GM12878 (cell line): ENCODE data around the gene OSBPL5. TPM values are rescaled to one million over a fixed set of nuclear protein-coding genes. Genes with fewer than 3 reads are reported as not detected.

ENCODE experiments used
- ATAC-seq: fragments of 200-7000 bp; cut with Tn5 transposase; 3 replicates; pipeline ENCODE4 v1.9.1; 2020; ENCODE audit warnings: mild to moderate bottlenecking, moderate library complexity
- BruUV-seq: library from RNA; stranded (reverse); fragments of 400-500 nt; replicated peaks from 2 replicates; lab custom pipeline; 2021; lab: Mats Ljungman, UMichigan
- CTCF ChIA-PET: fragments of 300-600 bp; sonication (Branson Sonifier 250); formaldehyde crosslinking; extraction: SDS; loops from one replicate; lab custom pipeline; 2021; ENCODE audit warnings: inconsistent platforms; lab: Yijun Ruan, JAX
- POLR2A ChIA-PET: fragments of 350-600 bp; formaldehyde crosslinking; extraction: SDS; loops from one replicate; lab custom pipeline; 2021; ENCODE audit warnings: inconsistent platforms; lab: Charles Lee
- RAD21 ChIA-PET: fragments of 300-600 bp; sonication (Branson Sonifier 250); formaldehyde crosslinking; loops from one replicate; lab custom pipeline; 2023; ENCODE audit warnings: antibody characterized with exemption; ENCODE audit not compliant: unreplicated experiment; lab: Charles Lee
- SMC1A ChIA-PET: fragments of 300-600 bp; sonication (Branson Sonifier 250); formaldehyde crosslinking; loops from one replicate; lab custom pipeline; 2023; ENCODE audit not compliant: unreplicated experiment, uncharacterized antibody; lab: Charles Lee
- DNase-seq: peaks from one replicate; pipeline ENCODE4 v3.0.0-alpha.2; 2011; ENCODE audit warnings: low read depth, low spot score
- FAIRE-seq: peaks from 3 replicates; lab custom pipeline; 2011; peaks lifted over from hg19 to GRCh38; lab: Jason Lieb, UNC
- H2AFZ ChIP-seq: 2 replicates; pipeline ENCODE4 v1.6.0; 2011; ENCODE audit warnings: low read depth, low read length, control low read depth; ENCODE audit not compliant: control insufficient read depth
- H3K27ac ChIP-seq: 2 replicates; pipeline ENCODE4 v1.5.1; 2011; ENCODE audit warnings: control low read depth; ENCODE audit not compliant: control insufficient read depth, insufficient read depth
- H3K27me3 ChIP-seq, 2 experiments: replicated peaks in 1 of 2; 2 replicates each; pipeline versions ENCODE4 v1.6.0 to v1.6.1; 2011; ENCODE audit warnings: low read length in 1 of 2; ENCODE audit not compliant: control insufficient read depth in 2 of 2, insufficient read depth in 2 of 2
- H3K36me3 ChIP-seq, 2 experiments: 2 replicates each; pipeline ENCODE4 v1.5.1; 2011; ENCODE audit warnings: low read length in 1 of 2; ENCODE audit not compliant: control insufficient read depth in 2 of 2, insufficient read depth in 2 of 2
- H3K4me1 ChIP-seq: 2 replicates; pipeline ENCODE4 v1.6.1; 2011; ENCODE audit warnings: mild to moderate bottlenecking, low read length, moderate library complexity, mixed read lengths; ENCODE audit not compliant: control insufficient read depth, insufficient read depth
- H3K4me2 ChIP-seq: 2 replicates; pipeline ENCODE4 v1.6.0; 2011; ENCODE audit warnings: control low read depth; ENCODE audit not compliant: control insufficient read depth, insufficient read depth
- H3K4me3 ChIP-seq: fragments of 200-600 bp; sonication (generic); 2 replicates; pipeline ENCODE4 v1.5.1; 2016
- H3K79me2 ChIP-seq: 2 replicates; pipeline ENCODE4 v1.6.0; 2011; ENCODE audit warnings: low read length; ENCODE audit not compliant: control insufficient read depth, insufficient read depth
- H3K9ac ChIP-seq: 2 replicates; pipeline ENCODE4 v1.8.0; 2011; ENCODE audit warnings: low read length, control low read depth, mixed read lengths; ENCODE audit not compliant: control insufficient read depth, insufficient read depth
- H3K9me3 ChIP-seq: replicated peaks from 3 replicates; pipeline ENCODE4 v1.5.1; 2011; ENCODE audit warnings: mild to moderate bottlenecking, low read length; ENCODE audit not compliant: control insufficient read depth, insufficient read depth
- H4K20me1 ChIP-seq: 2 replicates; pipeline ENCODE4 v1.6.0; 2011; ENCODE audit not compliant: control insufficient read depth, insufficient read depth
- CHD2 ChIP-seq: IDR thresholded peaks from 2 replicates; pipeline ENCODE4 v1.6.1; 2011; ENCODE audit warnings: low read depth, low read length, improper control_type of control experiment, borderline replicate concordance
- CTCF ChIP-seq, 3 experiments: IDR thresholded peaks in 2 of 3; conservative IDR thresholded peaks in 1 of 3; 2 replicates each; pipeline ENCODE4 v1.5.1; 2011; ENCODE audit warnings: low read depth in 3 of 3, low read length in 3 of 3, mild to moderate bottlenecking in 3 of 3, control low read depth in 2 of 3, moderate library complexity in 2 of 3, inconsistent platforms in 1 of 3, mixed read lengths in 1 of 3; ENCODE audit not compliant: control insufficient read depth in 2 of 3, insufficient read depth in 1 of 3; ENCODE audit errors: extremely low read depth in 1 of 3
- HDGF ChIP-seq: fragments of 450-650 bp; IDR thresholded peaks from 2 replicates; pipeline ENCODE4 v1.6.1; 2016; ENCODE audit warnings: antibody characterized with exemption
- IKZF1 ChIP-seq: fragments of 450-650 bp; conservative IDR thresholded peaks from 2 replicates; pipeline ENCODE4 v1.6.1; 2017; ENCODE audit warnings: antibody characterized with exemption, mild to moderate bottlenecking
- JUNB ChIP-seq: IDR thresholded peaks from 2 replicates; pipeline ENCODE4 v1.6.1; 2016; ENCODE audit warnings: antibody characterized with exemption, mild to moderate bottlenecking
- JUND ChIP-seq: IDR thresholded peaks from 2 replicates; pipeline ENCODE4 v1.6.1; 2012; ENCODE audit warnings: low read depth, mild to moderate bottlenecking, low read length, improper control_type of control experiment, moderate library complexity
- MYB ChIP-seq: fragments of 150-350 bp; IDR thresholded peaks from 2 replicates; pipeline ENCODE4 v1.6.1; 2014; ENCODE audit warnings: mild to moderate bottlenecking, low read depth, low read length, borderline replicate concordance
- STAT1 ChIP-seq: fragments of 450-650 bp; conservative IDR thresholded peaks from 2 replicates; pipeline ENCODE4 v1.6.1; 2014; ENCODE audit warnings: antibody characterized with exemption, mild to moderate bottlenecking
- TAF1 ChIP-seq: IDR thresholded peaks from 2 replicates; pipeline ENCODE4 v1.6.1; 2011; ENCODE audit warnings: mild to moderate bottlenecking, low read depth, low read length, borderline replicate concordance
- YBX1 ChIP-seq: fragments of 450-650 bp; IDR thresholded peaks from 2 replicates; pipeline ENCODE4 v1.6.1; 2016; ENCODE audit warnings: antibody characterized with exemption
- WGBS: methylation state at CpG from one replicate; pipeline ENCODE4 v1.1.6; 2016; ENCODE audit warnings: low lambda C conversion rate; ENCODE audit not compliant: insufficient replicate concordance, insufficient coverage; ENCODE audit errors: missing lambda C conversion rate; 5-methylcytosine and 5-hydroxymethylcytosine counted together
- in situ Hi-C: fragments of 300-500 bp; cut with MboI; formaldehyde crosslinking; loops from 9 replicates; pipeline ENCODE4 v1.14.3; 2018; ENCODE audit warnings: mixed read lengths
- intact Hi-C: fragments of 100-400 bp; cut with micrococcal nuclease; formaldehyde crosslinking; loops from one replicate; pipeline ENCODE4 v1.14.2; 2022; ENCODE audit not compliant: unreplicated experiment
- polyA plus RNA-seq, 11 experiments: library from polyadenylated mRNA; depleted of rRNA in 4 of 11; unstranded in 6 of 11; stranded (reverse) in 5 of 11; fragments of >200 nt; fragmentation: Nextera tagmentation in 4 of 11; fragmentation: Illumina TruSeq in 1 of 11; extraction: Ambion mirVana in 4 of 11; extraction: Trizol in 1 of 11; gene quantifications; 1 replicate in 1 of 11; 2 replicates in 10 of 11; pipeline versions ENCODE4 v1.2.1 to v1.2.3, GENCODE V29; 2011 to 2016; ENCODE audit warnings: inconsistent platforms in 2 of 11, missing spikeins in 2 of 11, low read depth in 1 of 11
- total RNA-seq, 4 experiments: library from RNA; depleted of rRNA in 3 of 4; stranded (reverse); fragments of >200 nt in 3 of 4; fragmentation: Illumina TruSeq in 1 of 4; extraction: Trizol in 1 of 4; gene quantifications; 2 replicates each; pipeline versions ENCODE4 v1.2.1 to v1.2.3, GENCODE V29; 2013 to 2021

Gene OSBPL5
- total and polyA plus RNA-seq, 10 of the 15 experiments (the other 5 are each of a cell fraction or from before 2014, with no cell fraction given), result not detected

- Histone ChIP-seq H3K9me3 (no peaks in the 10 kb centered on the region), H3K36me3 (no peaks in the 10 kb centered on the region), H3K79me2 (no peaks in the 10 kb centered on the region), H2AFZ (no peak overlapping the region)
- ChIA-PET SMC1A (no interaction called here), RAD21 (no interaction called here)
- no TSS peak for BruUV-seq
- WGBS, result 19% methylated on average over 5 of the region's 6 CpGs
- no peak for DNase-seq
- in situ Hi-C loops, result no loop called here
- TF ChIP-seq HDGF (no peak), STAT1 (no peak)
- TF ChIP-seq, all 136 proteins: peak for 0
- no peaks in the 10 kb centered on the region for H3K4me1 ChIP-seq
- ATAC-seq (no peak), FAIRE-seq (no peak)
- no peak overlapping the region for H3K27ac ChIP-seq
- no peak overlapping the region for H3K4me3 ChIP-seq
- H3K4me2 ChIP-seq, result no peak overlapping the region
- H4K20me1 ChIP-seq, result no peaks in the 10 kb centered on the region
- no peaks in the 10 kb centered on the region for H3K27me3 ChIP-seq
- intact Hi-C loops, result no loop called here
- H3K9ac ChIP-seq, result no peak overlapping the region
- POLR2A ChIA-PET, result no interaction called here
- CTCF ChIA-PET, result no interaction called here
Observed at GRCh38 chr11:3145206-3145520, 19.9 kb downstream of the OSBPL5 start.

GRCh38 chr11:3144296-3145205, 20.6 kb downstream of the OSBPL5 start:
- DNase-seq (no peak), FAIRE-seq (no peak), ATAC-seq (no peak)
- H3K4me1 ChIP-seq, result no peaks in the 10 kb centered on the region
- H3K4me3 ChIP-seq, result no peak overlapping the region
- no peak overlapping the region for H3K27ac ChIP-seq
- H2AFZ ChIP-seq, result no peak overlapping the region
- H3K9me3 ChIP-seq, result no peaks in the 10 kb centered on the region
- H3K36me3 ChIP-seq, result no peaks in the 10 kb centered on the region
- WGBS, result 40% methylated on average over 32 of the region's 32 CpGs
- intact Hi-C loops, result no loop called here
- ChIA-PET RAD21 (no interaction called here), POLR2A (no interaction called here), SMC1A (no interaction called here), CTCF (interaction anchor here (0.6 kb wide), 1 partner anchor 866 kb away, joined by 3 read pairs; no protein-coding TSS in a partner anchor)
- no peak overlapping the region for H3K9ac ChIP-seq
- BruUV-seq, result no TSS peak
- H3K27me3 ChIP-seq, result no peaks in the 10 kb centered on the region
- in situ Hi-C loops, result no loop called here
- no peaks in the 10 kb centered on the region for H3K79me2 ChIP-seq
- TF ChIP-seq CTCF (IDR thresholded peaks at IDR 0.05 in 2 of 3, conservative IDR thresholded peaks at IDR 0.05 in 1 of 3; ENCODE audit: control insufficient read depth in 2 of 3, extremely low read depth in 1 of 3, insufficient read depth in 1 of 3, low read depth in 3 of 3, low read length in 3 of 3), result no peak
- no peak for TF ChIP-seq MYB
- no peak for TF ChIP-seq CHD2
- TF ChIP-seq IKZF1, result no peak
- no peak for TF ChIP-seq JUND
- TF ChIP-seq TAF1, result no peak
- TF ChIP-seq YBX1, result no peak
- TF ChIP-seq JUNB, result no peak
- no peaks in the 10 kb centered on the region for H4K20me1 ChIP-seq
- H3K4me2 ChIP-seq, result no peak overlapping the region
